ENCODE data around the gene PHC3.

Gene PHC3

GRCh38 chr3:170189398-170190256, 8.1 kb upstream of the PHC3 start:
- H3K36me3 ChIP-seq: no peaks in the 10 kb centered on the region
- H3K9ac ChIP-seq: no peak overlapping the region
- H3K9me3 ChIP-seq: no peaks in the 10 kb centered on the region
- no peaks in the 10 kb centered on the region for H4K20me1 ChIP-seq
- H3K4me3 ChIP-seq: no peak overlapping the region
- H3K4me1 ChIP-seq: no peaks in the 10 kb centered on the region
- H3K27ac ChIP-seq: no peak overlapping the region
- H3K4me2 ChIP-seq: no peak overlapping the region
- no peaks in the 10 kb centered on the region for H3K27me3 ChIP-seq
- TF ChIP-seq Cebpa-rat (IDR thresholded peaks at IDR 0.05): no peak

- no peaks in the 10 kb centered on the region; the same call in 1 of the 2 replicates for H4K20me1 ChIP-seq
- H3K4me1 ChIP-seq: peaks cover 18% of the 10 kb centered on the region
- H3K36me3 ChIP-seq: peaks cover 35% of the 10 kb centered on the region
- H3K27ac ChIP-seq: peak overlapping the region; percentile 97
- peak overlapping the region; percentile 94 for H3K4me2 ChIP-seq
- peak overlapping the region; percentile 90 for H3K9ac ChIP-seq
- H3K9me3 ChIP-seq: no peaks in the 10 kb centered on the region
- no peak for TF ChIP-seq Cebpa-rat (IDR thresholded peaks at IDR 0.05)
- peak overlapping the region; percentile 90 for H3K4me3 ChIP-seq
- H3K27me3 ChIP-seq: no peaks in the 10 kb centered on the region
Observed at GRCh38 chr3:170180079-170180907, 1.2 kb downstream of the PHC3 start.

GRCh38 chr3:170179432-170179831, 2.1 kb downstream of the PHC3 start:
- Histone ChIP-seq H4K20me1 (peaks cover 8% of the 10 kb centered on the region; the same call in 1 of the 2 replicates), H3K36me3 (peaks cover 44% of the 10 kb centered on the region), H3K4me1 (peaks cover 18% of the 10 kb centered on the region), H3K9ac (peak overlapping the region; percentile 90), H3K4me3 (peak overlapping the region; percentile 90), H3K9me3 (no peaks in the 10 kb centered on the region), H3K27me3 (no peaks in the 10 kb centered on the region), H3K27ac (peak overlapping the region; percentile 97), H3K4me2 (peak overlapping the region; percentile 94)
- no peak for TF ChIP-seq Cebpa-rat (IDR thresholded peaks at IDR 0.05)

- H3K27ac ChIP-seq: no peak overlapping the region
- H3K4me2 ChIP-seq: peak overlapping the region; percentile 94
- TF ChIP-seq Cebpa-rat (IDR thresholded peaks at IDR 0.05): no peak
- peaks cover 9% of the 10 kb centered on the region; the same call in 1 of the 2 replicates for H4K20me1 ChIP-seq
- peaks cover 18% of the 10 kb centered on the region for H3K4me1 ChIP-seq
- no peaks in the 10 kb centered on the region for H3K9me3 ChIP-seq
- no peak overlapping the region for H3K9ac ChIP-seq
- H3K4me3 ChIP-seq: no peak overlapping the region
- no peaks in the 10 kb centered on the region for H3K27me3 ChIP-seq
- H3K36me3 ChIP-seq: peaks cover 52% of the 10 kb centered on the region
Observed at GRCh38 chr3:170178651-170179050, 2.9 kb downstream of the PHC3 start.

GRCh38 chr3:170171563-170171962, 10.0 kb downstream of the PHC3 start:
- Histone ChIP-seq H3K36me3 (peaks cover 88% of the 10 kb centered on the region), H3K4me1 (peaks cover 36% of the 10 kb centered on the region), H3K27me3 (no peaks in the 10 kb centered on the region), H4K20me1 (peaks cover 49% of the 10 kb centered on the region; the same call in 1 of the 2 replicates), H3K4me3 (no peak overlapping the region), H3K9ac (0 out of 2 replicates have a peak overlapping the region, but pooled peaks have one; percentile 27), H3K27ac (peak overlapping the region; percentile 44), H3K4me2 (peak overlapping the region; percentile 63), H3K9me3 (no peaks in the 10 kb centered on the region)
- TF ChIP-seq Cebpa-rat (IDR thresholded peaks at IDR 0.05): no peak

- Histone ChIP-seq H3K4me3 (no peak overlapping the region), H3K36me3 (peaks cover 95% of the 10 kb centered on the region), H3K27me3 (no peaks in the 10 kb centered on the region), H3K27ac (no peak overlapping the region), H3K9me3 (peaks cover 14% of the 10 kb centered on the region), H3K9ac (no peak overlapping the region), H3K4me2 (no peak overlapping the region), H4K20me1 (peaks cover 54% of the 10 kb centered on the region), H3K4me1 (no peaks in the 10 kb centered on the region)
- TF ChIP-seq Cebpa-rat (IDR thresholded peaks at IDR 0.05): no peak
Observed at GRCh38 chr3:170164717-170165116, 16.8 kb downstream of the PHC3 start.

GRCh38 chr3:170163956-170164645, 17.4 kb downstream of the PHC3 start:
- Histone ChIP-seq H3K36me3 (peaks cover 92% of the 10 kb centered on the region), H3K27ac (no peak overlapping the region), H3K4me1 (no peaks in the 10 kb centered on the region)

GRCh38 chr3:170162630-170163029, 18.9 kb downstream of the PHC3 start:
- no peaks in the 10 kb centered on the region for H3K27me3 ChIP-seq
- H3K36me3 ChIP-seq: peaks cover 88% of the 10 kb centered on the region
- no peak for TF ChIP-seq Cebpa-rat (IDR thresholded peaks at IDR 0.05)
- H3K4me1 ChIP-seq: no peaks in the 10 kb centered on the region
- H3K4me2 ChIP-seq: no peak overlapping the region
- peaks cover 47% of the 10 kb centered on the region for H4K20me1 ChIP-seq
- no peak overlapping the region for H3K4me3 ChIP-seq
- H3K9me3 ChIP-seq: peaks cover 14% of the 10 kb centered on the region
- H3K9ac ChIP-seq: no peak overlapping the region
- H3K27ac ChIP-seq: no peak overlapping the region

More at GRCh38 chr3:170163956-170164645, 17.4 kb downstream of the PHC3 start:
- H3K9ac ChIP-seq: no peak overlapping the region
- no peak for TF ChIP-seq Cebpa-rat (IDR thresholded peaks at IDR 0.05)
- H3K4me3 ChIP-seq: no peak overlapping the region
- H3K4me2 ChIP-seq: no peak overlapping the region
- peaks cover 57% of the 10 kb centered on the region for H4K20me1 ChIP-seq
- H3K9me3 ChIP-seq: peaks cover 14% of the 10 kb centered on the region
- no peaks in the 10 kb centered on the region for H3K27me3 ChIP-seq

- peaks cover 14% of the 10 kb centered on the region for H3K9me3 ChIP-seq
- no peak overlapping the region for H3K4me2 ChIP-seq
- no peaks in the 10 kb centered on the region for H3K27me3 ChIP-seq
- no peak for TF ChIP-seq Cebpa-rat (IDR thresholded peaks at IDR 0.05)
- no peak overlapping the region for H3K4me3 ChIP-seq
- peaks cover 41% of the 10 kb centered on the region for H4K20me1 ChIP-seq
- no peak overlapping the region for H3K27ac ChIP-seq
- no peaks in the 10 kb centered on the region for H3K4me1 ChIP-seq
- no peak overlapping the region for H3K9ac ChIP-seq
- H3K36me3 ChIP-seq: peaks cover 84% of the 10 kb centered on the region
Observed at GRCh38 chr3:170162052-170162451, 19.5 kb downstream of the PHC3 start.

Data from BLaER1 (cell line).